ENCODE data around the gene CDX4.
"Not testable (repeated sequence)": the region's sequence is repeated elsewhere in the genome, so short reads cannot be mapped to it uniquely, and the experiment has no call there.

The CDX4 gene

DNA sequence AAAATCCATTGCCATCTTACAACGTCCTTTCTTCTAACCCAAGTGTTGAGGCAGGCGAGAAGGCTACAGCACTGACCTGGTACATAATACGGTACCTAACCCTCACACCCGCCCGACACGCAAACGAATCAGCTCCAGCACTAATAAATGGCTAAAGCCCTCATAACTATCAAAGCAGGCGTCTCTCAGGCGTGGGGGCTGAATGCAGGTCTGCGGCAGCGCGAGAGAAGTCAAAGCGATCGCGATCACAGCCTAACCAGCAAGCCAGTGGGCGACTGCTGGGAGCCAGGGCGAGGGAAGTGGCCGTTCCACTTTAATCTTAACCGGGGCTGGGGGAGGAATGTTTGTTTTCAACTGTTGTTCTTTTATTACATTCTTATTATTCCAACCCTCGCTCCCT lies 1.5 kb downstream of the CDX4 start:
- H3K4me3 ChIP-seq (ENCODE audit: low read depth, low read length): no peak overlapping the region
- TF ChIP-seq, protein P1, sequence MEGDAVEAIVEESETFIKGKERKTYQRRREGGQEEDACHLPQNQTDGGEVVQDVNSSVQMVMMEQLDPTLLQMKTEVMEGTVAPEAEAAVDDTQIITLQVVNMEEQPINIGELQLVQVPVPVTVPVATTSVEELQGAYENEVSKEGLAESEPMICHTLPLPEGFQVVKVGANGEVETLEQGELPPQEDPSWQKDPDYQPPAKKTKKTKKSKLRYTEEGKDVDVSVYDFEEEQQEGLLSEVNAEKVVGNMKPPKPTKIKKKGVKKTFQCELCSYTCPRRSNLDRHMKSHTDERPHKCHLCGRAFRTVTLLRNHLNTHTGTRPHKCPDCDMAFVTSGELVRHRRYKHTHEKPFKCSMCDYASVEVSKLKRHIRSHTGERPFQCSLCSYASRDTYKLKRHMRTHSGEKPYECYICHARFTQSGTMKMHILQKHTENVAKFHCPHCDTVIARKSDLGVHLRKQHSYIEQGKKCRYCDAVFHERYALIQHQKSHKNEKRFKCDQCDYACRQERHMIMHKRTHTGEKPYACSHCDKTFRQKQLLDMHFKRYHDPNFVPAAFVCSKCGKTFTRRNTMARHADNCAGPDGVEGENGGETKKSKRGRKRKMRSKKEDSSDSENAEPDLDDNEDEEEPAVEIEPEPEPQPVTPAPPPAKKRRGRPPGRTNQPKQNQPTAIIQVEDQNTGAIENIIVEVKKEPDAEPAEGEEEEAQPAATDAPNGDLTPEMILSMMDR (IDR thresholded peaks at IDR 0.05; ENCODE audit: low read depth, low read length): no peak

DNA sequence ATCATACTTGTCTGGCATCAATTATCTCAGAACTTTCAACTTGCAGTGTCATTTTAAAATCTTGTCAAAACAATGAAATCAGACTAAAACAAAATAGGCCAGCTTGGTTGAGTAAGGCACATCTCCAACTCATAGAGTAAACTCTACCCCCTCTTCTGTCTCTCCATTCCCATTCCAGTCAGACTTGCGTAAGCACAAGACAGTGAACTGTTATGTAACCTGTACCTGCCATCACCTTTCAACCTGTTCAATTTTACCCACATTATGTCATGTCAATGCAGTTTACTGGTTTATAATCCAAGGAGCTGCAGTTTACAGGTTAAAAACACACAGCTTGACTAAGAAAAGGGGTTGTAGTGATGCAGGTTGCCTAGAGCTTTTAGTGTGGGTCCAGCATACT lies 8.3 kb downstream of the CDX4 start:
- TF ChIP-seq, protein P1 (IDR thresholded peaks at IDR 0.05; ENCODE audit: low read depth, low read length): no peak
- H3K4me3 ChIP-seq (ENCODE audit: low read depth, low read length): no peak overlapping the region

DNA sequence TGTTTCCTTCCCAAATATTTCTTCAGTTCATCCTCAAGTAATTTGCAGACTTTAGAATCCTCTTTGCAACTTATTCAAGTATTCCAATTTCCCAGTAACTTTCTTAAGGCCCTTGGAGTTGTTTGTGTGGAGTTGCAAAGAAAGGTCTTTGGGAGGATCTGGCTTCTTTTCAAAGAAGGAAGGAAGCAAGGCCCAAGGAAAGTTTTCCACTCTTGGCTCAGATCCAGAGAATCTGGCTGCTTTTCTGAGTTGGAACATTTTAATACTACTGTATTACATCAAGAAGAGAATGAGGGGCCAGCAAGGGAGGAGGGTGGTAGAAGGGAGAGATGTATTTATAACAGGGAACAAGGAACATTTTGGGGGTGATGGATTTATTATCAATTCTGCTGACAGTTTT lies 10.5 kb downstream of the CDX4 start:
- TF ChIP-seq, protein P1 (IDR thresholded peaks at IDR 0.05; ENCODE audit: low read depth, low read length): no peak
- H3K4me3 ChIP-seq (ENCODE audit: low read depth, low read length): no peak overlapping the region

DNA sequence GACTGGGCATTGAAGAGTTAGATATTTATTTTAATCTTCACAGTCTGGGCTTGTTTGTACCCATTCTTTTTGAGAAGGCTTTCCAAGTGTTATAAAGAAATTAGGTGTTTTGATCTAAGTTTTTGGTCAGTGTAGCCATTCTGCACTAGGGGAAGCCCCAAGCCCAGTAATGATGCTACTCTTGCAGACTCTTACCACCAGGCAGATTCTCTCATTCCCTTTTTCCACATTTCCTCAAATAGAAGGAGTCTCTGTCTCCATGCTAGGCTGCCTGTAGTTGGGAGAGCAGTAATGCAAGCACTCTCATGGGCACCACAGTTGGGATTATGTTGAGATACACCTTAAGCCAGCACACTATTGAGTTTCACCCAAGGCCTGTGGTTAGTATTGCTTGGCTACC lies 21.5 kb downstream of the CDX4 start:
- TF ChIP-seq, protein P1 (IDR thresholded peaks at IDR 0.05; ENCODE audit: low read depth, low read length): no peak
- no peak overlapping the region for H3K4me3 ChIP-seq (ENCODE audit: low read depth, low read length)

DNA sequence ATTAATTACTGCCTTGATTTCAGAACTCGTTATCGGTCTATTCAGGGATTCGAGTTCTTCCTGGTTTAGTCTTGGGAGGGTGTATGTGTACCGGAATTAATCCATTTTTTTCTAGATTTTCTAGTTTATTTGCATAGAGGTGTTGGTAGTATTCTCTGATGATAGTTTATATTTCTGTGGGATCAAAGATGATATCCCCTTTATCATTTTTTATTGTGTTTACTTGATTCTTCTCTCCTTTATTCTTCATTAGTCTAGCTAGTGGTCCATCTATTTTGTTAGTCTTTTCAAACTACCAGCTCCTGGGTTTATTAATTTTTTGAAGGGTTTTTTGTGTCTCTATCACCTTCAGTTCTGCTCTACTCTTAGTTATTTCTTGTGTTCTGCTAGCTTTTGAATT lies 32.1 kb downstream of the CDX4 start:
- no peak overlapping the region for H3K4me3 ChIP-seq (ENCODE audit: low read depth, low read length)
- TF ChIP-seq, protein P1 (IDR thresholded peaks at IDR 0.05; ENCODE audit: low read depth, low read length): no peak

DNA sequence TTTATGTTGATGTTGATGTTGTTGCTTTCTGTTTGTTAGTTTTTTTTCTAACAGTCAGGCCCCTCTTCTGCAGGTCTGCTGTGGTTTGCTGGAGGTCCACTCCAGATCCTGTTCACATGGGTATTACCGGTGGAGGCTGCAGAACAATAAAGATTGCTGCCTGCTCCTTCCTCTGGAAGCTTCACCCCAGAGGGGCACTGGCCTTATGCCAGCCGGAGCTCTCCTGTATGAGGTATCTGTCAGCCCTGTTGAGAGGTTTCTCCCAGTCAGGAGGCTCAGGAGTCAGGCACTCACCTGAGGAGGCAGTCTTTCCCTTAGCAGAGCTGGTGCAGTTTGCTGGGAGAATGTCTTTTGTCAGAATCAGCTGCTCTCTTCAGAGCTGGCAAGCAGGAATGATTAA lies 34.7 kb downstream of the CDX4 start:
- TF ChIP-seq, protein P1 (IDR thresholded peaks at IDR 0.05; ENCODE audit: low read depth, low read length): no peak
- H3K4me3 ChIP-seq (ENCODE audit: low read depth, low read length): no peak overlapping the region

DNA sequence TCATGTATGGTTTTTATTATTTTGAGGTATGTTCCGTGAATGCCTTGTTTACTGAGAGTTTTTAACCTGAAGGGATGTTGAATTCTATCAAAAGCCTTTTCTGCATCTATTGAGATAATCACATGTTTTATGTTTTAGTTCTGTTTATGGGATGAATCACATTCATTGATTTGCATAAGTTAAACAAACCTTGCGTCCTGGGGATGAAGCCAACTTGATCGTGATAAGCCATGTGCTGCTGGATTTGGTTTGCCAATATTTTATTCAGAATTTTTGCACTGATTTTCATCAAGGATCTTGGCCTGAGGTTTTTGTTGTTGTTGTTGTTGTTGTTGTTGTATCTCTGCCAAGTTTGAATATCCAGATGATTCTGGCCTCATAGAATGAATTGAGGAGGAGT lies 43.8 kb downstream of the CDX4 start:
- TF ChIP-seq, protein P1 (IDR thresholded peaks at IDR 0.05; ENCODE audit: low read depth, low read length): no peak
- no peak overlapping the region for H3K4me3 ChIP-seq (ENCODE audit: low read depth, low read length)

DNA sequence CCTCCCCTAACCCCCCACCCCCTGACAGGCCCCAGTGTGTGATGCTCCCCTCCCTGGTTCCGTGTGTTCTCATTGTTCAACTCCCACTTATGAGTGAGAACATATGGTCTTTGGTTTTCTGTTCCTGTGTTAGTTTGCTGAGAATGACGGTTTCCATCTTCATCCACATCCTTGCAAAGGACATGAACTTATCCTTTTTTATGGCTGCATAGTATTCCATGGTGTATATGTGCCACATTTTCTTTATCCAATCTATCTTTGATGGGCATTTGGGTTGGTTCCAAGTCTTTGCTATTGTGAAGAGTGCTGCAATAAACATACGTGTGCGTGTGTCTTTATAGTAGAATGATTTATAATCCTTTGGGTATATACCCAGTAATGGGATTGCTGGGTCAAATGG lies 45.3 kb downstream of the CDX4 start:
- not testable (repeated sequence) for H3K4me3 ChIP-seq (ENCODE audit: low read depth, low read length)
